ENCODE results near the gene S100A3. TPM values are rescaled to one million over a fixed set of nuclear protein-coding genes. Genes with fewer than 3 reads are reported as not detected.

Gene S100A3
- total and polyA plus RNA-seq, 4 donors, result not detected

DNA sequence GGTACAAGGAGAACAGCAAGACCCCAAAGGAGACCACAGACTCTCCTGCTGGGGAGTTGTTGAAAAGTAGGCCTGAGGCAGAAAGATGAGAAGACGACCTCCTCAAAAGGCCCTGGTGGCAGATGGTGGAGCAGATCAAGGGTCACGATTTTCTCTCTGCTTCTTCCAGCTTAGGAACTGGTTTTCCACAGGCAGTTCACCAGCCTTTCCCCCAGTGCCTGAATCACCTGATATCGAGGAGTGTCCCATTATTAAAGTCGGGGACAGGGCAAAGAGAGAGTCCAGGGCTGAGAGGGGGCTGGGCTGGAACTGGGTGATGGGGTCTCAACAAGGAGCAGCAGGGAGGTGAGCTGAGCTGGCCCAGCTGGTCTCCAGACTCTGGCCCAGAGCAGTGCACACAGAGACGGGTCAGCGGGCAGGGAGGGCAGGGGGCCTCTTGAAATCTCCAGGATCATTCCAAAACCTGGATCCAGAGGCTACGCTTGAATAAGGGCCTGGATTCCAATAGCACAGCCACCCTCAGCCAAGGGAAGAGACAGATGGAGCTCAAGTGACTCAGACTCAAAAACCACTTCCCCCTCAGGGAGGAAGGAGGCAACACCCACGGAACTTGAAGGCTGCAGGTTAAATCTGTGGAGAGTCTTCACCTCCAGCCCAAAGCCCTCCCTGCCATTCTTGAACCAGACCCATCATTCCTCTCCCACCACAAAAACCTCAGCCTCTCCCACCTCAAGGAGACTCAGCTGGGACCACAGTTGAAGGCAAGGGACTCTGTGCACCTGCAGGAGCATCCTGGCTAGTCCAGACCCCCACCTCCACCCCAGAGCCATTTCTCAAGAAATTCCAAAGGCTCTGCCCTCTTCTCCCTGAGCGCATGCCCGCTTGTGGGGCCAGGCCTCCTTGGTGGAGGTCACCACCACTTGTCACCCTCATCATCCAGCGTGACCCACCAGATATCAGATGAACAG, 8.4 kb downstream of the S100A3 start, which contains the start of gene S100A5:
S100A5 (minus strand) TSS at position 541 of the 968 bp plus-strand sequence. CDS start 743 bp downstream, outside the sequence.
- no peak within 1 kb of the TSS for H3K9ac ChIP-seq (ENCODE audit: low read depth in 1 of 2, low read length in 2 of 2)
- H3K27me3 ChIP-seq (ENCODE audit: control insufficient read depth in 4 of 4, insufficient read depth in 4 of 4, low read length in 3 of 4), result no peaks in the 10 kb centered on the region
- H3K27ac ChIP-seq (ENCODE audit: low read depth in 1 of 2, low read length in 2 of 2), result peak within 1 kb of the TSS in 1 of 2 donors; percentile 42
- no peak for DNase-seq (ENCODE audit: low spot score)
- no peaks in the 10 kb centered on the region for H3K36me3 ChIP-seq (ENCODE audit: control insufficient read depth in 4 of 4, insufficient read depth in 3 of 4, low read depth in 1 of 4, low read length in 3 of 4)
- peaks cover 0 to 4% (median 2%) of the 10 kb centered on the region in 4 donors for H3K4me1 ChIP-seq (ENCODE audit: control insufficient read depth in 4 of 4, insufficient read depth in 4 of 4, low read length in 3 of 4)
- no peak for TF ChIP-seq TAF1 (conservative IDR thresholded peaks at IDR 0.05)
- no peak for TF ChIP-seq GABPA (IDR thresholded peaks at IDR 0.05 in 1 of 2, conservative IDR thresholded peaks at IDR 0.05 in 1 of 2)
- no peak for TF ChIP-seq SP1 (IDR thresholded peaks at IDR 0.05)
- TF ChIP-seq REST (IDR thresholded peaks at IDR 0.05), result no peak
- TF ChIP-seq, protein P1, sequence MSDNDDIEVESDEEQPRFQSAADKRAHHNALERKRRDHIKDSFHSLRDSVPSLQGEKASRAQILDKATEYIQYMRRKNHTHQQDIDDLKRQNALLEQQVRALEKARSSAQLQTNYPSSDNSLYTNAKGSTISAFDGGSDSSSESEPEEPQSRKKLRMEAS (IDR thresholded peaks at IDR 0.05), result no peak
- no peak for TF ChIP-seq JUND (IDR thresholded peaks at IDR 0.05)
- no peak for TF ChIP-seq RXRA (IDR thresholded peaks at IDR 0.05)
- TF ChIP-seq NR2F2 (IDR thresholded peaks at IDR 0.05), result no peak
- no peak for TF ChIP-seq FOXA2 (IDR thresholded peaks at IDR 0.05)
- TF ChIP-seq, protein P2, sequence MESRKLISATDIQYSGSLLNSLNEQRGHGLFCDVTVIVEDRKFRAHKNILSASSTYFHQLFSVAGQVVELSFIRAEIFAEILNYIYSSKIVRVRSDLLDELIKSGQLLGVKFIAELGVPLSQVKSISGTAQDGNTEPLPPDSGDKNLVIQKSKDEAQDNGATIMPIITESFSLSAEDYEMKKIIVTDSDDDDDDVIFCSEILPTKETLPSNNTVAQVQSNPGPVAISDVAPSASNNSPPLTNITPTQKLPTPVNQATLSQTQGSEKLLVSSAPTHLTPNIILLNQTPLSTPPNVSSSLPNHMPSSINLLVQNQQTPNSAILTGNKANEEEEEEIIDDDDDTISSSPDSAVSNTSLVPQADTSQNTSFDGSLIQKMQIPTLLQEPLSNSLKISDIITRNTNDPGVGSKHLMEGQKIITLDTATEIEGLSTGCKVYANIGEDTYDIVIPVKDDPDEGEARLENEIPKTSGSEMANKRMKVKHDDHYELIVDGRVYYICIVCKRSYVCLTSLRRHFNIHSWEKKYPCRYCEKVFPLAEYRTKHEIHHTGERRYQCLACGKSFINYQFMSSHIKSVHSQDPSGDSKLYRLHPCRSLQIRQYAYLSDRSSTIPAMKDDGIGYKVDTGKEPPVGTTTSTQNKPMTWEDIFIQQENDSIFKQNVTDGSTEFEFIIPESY (IDR thresholded peaks at IDR 0.05), result no peak
- TF ChIP-seq, protein P3, sequence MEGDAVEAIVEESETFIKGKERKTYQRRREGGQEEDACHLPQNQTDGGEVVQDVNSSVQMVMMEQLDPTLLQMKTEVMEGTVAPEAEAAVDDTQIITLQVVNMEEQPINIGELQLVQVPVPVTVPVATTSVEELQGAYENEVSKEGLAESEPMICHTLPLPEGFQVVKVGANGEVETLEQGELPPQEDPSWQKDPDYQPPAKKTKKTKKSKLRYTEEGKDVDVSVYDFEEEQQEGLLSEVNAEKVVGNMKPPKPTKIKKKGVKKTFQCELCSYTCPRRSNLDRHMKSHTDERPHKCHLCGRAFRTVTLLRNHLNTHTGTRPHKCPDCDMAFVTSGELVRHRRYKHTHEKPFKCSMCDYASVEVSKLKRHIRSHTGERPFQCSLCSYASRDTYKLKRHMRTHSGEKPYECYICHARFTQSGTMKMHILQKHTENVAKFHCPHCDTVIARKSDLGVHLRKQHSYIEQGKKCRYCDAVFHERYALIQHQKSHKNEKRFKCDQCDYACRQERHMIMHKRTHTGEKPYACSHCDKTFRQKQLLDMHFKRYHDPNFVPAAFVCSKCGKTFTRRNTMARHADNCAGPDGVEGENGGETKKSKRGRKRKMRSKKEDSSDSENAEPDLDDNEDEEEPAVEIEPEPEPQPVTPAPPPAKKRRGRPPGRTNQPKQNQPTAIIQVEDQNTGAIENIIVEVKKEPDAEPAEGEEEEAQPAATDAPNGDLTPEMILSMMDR (IDR thresholded peaks at IDR 0.05; ENCODE audit: low read depth, low read length, missing input control), result no peak
- no peak for TF ChIP-seq FOXA1 (IDR thresholded peaks at IDR 0.05)
- TF ChIP-seq HNF4G (IDR thresholded peaks at IDR 0.05), result no peak
- no peak for TF ChIP-seq YY1 (IDR thresholded peaks at IDR 0.05)
- no peak for TF ChIP-seq ATF3 (IDR thresholded peaks at IDR 0.05)
- no peak for TF ChIP-seq RAD21 (IDR thresholded peaks at IDR 0.05)
- TF ChIP-seq HNF4A (conservative IDR thresholded peaks at IDR 0.05), result no peak
- no peak for TF ChIP-seq EGR1 (IDR thresholded peaks at IDR 0.05; ENCODE audit: low read depth in 2 of 2)
- no peak within 1 kb of the TSS for H3K4me3 ChIP-seq (ENCODE audit: low read depth in 1 of 3, low read length in 3 of 3)
- no peaks in the 10 kb centered on the region for H3K9me3 ChIP-seq (ENCODE audit: control insufficient read depth in 4 of 4, low read length in 3 of 4)
- 86% methylated on average over 11 of the region's 11 CpGs for WGBS
